Measurements from ENCODE around the gene CCDC38. TPM values are rescaled to one million over a fixed set of nuclear protein-coding genes. Genes with fewer than 3 reads are reported as not detected.
A peak's percentile ranks its signal among the peaks of the same experiment; 100 is the strongest.

Gene CCDC38
- total and polyA plus RNA-seq, 4 donors, result 0.46 to 1.4 (median 0.93) TPM

DNA sequence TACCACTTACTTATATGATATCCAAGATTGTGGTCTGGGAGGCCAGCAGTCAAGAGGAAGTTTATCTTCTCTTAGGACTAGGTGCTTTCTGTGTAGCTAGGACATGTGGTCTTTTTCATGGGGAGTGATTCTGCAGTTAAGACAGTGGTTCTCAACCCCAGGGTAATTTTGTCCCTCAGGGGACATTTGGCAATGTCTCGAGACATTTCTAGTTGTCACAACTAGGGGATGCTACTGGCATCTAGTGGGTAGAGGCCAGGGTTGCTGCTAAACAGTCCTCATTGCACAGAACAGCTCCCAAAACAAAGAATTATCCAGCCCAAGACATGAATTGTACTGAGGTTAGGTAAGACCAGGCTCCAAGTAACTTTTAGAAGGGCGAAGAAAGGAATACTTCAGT is 20.7 kb upstream of the CCDC38 start:
- Histone ChIP-seq H3K9ac (ENCODE audit: low read depth in 1 of 2, low read length in 2 of 2) (no peak overlapping the region), H3K9me3 (ENCODE audit: control insufficient read depth in 4 of 4, low read length in 3 of 4) (no peaks in the 10 kb centered on the region), H3K36me3 (ENCODE audit: control insufficient read depth in 4 of 4, insufficient read depth in 3 of 4, low read depth in 1 of 4, low read length in 3 of 4) (peaks cover 0 to 26% (median 15%) of the 10 kb centered on the region in 4 donors), H3K27ac (ENCODE audit: low read depth in 1 of 2, low read length in 2 of 2) (no peak overlapping the region), H3K4me3 (ENCODE audit: low read depth in 1 of 3, low read length in 3 of 3) (no peak overlapping the region), H3K27me3 (ENCODE audit: control insufficient read depth in 4 of 4, insufficient read depth in 4 of 4, low read length in 3 of 4) (no peaks in the 10 kb centered on the region), H3K4me1 (ENCODE audit: control insufficient read depth in 4 of 4, insufficient read depth in 4 of 4, low read length in 3 of 4) (peaks cover 8 to 26% (median 16%) of the 10 kb centered on the region in 4 donors)
- 85% methylated on average over 2 of the region's 2 CpGs for whole genome bisulfite sequencing
- TF ChIP-seq HNF4G (IDR thresholded peaks at IDR 0.05) (no peak), RAD21 (IDR thresholded peaks at IDR 0.05) (peak; percentile 42 to 52)
- no peak for DNase-seq (ENCODE audit: low spot score)

DNA sequence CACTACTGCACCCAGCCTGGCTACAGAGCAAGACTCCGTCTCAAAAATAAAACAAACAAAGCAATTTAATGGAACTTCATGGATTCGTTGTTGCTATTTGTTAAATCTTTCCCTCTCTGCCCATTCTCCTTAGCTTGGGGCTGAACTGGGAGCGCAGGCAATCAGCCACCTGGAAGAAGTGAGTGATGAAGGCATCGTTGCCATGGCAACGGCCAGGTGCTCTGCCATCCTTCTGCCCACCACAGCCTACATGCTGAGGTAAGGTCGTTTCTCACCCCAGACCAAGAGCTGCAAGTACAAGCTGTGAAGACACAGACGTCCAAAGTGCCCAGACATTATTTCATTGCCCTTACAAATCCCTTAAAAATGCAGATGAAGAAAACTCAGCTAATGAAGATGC is 19.8 kb upstream of the CCDC38 start:
- no peak overlapping the region for H3K9ac ChIP-seq (ENCODE audit: low read depth in 1 of 2, low read length in 2 of 2)
- peaks cover 0 to 26% (median 11%) of the 10 kb centered on the region in 4 donors for H3K36me3 ChIP-seq (ENCODE audit: control insufficient read depth in 4 of 4, insufficient read depth in 3 of 4, low read depth in 1 of 4, low read length in 3 of 4)
- no peaks in the 10 kb centered on the region for H3K27me3 ChIP-seq (ENCODE audit: control insufficient read depth in 4 of 4, insufficient read depth in 4 of 4, low read length in 3 of 4)
- no peak overlapping the region for H3K27ac ChIP-seq (ENCODE audit: low read depth in 1 of 2, low read length in 2 of 2)
- H3K4me1 ChIP-seq (ENCODE audit: control insufficient read depth in 4 of 4, insufficient read depth in 4 of 4, low read length in 3 of 4), result peaks cover 8 to 24% (median 16%) of the 10 kb centered on the region in 4 donors
- TF ChIP-seq RXRA (IDR thresholded peaks at IDR 0.05) (no peak), FOXA1 (IDR thresholded peaks at IDR 0.05) (no peak), TAF1 (conservative IDR thresholded peaks at IDR 0.05) (no peak), YY1 (IDR thresholded peaks at IDR 0.05) (no peak), HNF4G (IDR thresholded peaks at IDR 0.05) (no peak), RAD21 (IDR thresholded peaks at IDR 0.05) (no peak), HNF4A (conservative IDR thresholded peaks at IDR 0.05) (no peak), GABPA (IDR thresholded peaks at IDR 0.05 in 1 of 2, conservative IDR thresholded peaks at IDR 0.05 in 1 of 2) (no peak), EGR1 (IDR thresholded peaks at IDR 0.05; ENCODE audit: low read depth in 2 of 2) (no peak), JUND (IDR thresholded peaks at IDR 0.05) (no peak), FOXA2 (IDR thresholded peaks at IDR 0.05) (no peak), SP1 (IDR thresholded peaks at IDR 0.05) (no peak), NR2F2 (IDR thresholded peaks at IDR 0.05) (no peak)
- TF ChIP-seq, protein P1, sequence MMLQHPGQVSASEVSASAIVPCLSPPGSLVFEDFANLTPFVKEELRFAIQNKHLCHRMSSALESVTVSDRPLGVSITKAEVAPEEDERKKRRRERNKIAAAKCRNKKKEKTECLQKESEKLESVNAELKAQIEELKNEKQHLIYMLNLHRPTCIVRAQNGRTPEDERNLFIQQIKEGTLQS (IDR thresholded peaks at IDR 0.05), result no peak
- TF ChIP-seq, protein P2, sequence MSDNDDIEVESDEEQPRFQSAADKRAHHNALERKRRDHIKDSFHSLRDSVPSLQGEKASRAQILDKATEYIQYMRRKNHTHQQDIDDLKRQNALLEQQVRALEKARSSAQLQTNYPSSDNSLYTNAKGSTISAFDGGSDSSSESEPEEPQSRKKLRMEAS (IDR thresholded peaks at IDR 0.05), result no peak
- TF ChIP-seq, protein P3, sequence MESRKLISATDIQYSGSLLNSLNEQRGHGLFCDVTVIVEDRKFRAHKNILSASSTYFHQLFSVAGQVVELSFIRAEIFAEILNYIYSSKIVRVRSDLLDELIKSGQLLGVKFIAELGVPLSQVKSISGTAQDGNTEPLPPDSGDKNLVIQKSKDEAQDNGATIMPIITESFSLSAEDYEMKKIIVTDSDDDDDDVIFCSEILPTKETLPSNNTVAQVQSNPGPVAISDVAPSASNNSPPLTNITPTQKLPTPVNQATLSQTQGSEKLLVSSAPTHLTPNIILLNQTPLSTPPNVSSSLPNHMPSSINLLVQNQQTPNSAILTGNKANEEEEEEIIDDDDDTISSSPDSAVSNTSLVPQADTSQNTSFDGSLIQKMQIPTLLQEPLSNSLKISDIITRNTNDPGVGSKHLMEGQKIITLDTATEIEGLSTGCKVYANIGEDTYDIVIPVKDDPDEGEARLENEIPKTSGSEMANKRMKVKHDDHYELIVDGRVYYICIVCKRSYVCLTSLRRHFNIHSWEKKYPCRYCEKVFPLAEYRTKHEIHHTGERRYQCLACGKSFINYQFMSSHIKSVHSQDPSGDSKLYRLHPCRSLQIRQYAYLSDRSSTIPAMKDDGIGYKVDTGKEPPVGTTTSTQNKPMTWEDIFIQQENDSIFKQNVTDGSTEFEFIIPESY (IDR thresholded peaks at IDR 0.05), result no peak
- TF ChIP-seq, protein P4, sequence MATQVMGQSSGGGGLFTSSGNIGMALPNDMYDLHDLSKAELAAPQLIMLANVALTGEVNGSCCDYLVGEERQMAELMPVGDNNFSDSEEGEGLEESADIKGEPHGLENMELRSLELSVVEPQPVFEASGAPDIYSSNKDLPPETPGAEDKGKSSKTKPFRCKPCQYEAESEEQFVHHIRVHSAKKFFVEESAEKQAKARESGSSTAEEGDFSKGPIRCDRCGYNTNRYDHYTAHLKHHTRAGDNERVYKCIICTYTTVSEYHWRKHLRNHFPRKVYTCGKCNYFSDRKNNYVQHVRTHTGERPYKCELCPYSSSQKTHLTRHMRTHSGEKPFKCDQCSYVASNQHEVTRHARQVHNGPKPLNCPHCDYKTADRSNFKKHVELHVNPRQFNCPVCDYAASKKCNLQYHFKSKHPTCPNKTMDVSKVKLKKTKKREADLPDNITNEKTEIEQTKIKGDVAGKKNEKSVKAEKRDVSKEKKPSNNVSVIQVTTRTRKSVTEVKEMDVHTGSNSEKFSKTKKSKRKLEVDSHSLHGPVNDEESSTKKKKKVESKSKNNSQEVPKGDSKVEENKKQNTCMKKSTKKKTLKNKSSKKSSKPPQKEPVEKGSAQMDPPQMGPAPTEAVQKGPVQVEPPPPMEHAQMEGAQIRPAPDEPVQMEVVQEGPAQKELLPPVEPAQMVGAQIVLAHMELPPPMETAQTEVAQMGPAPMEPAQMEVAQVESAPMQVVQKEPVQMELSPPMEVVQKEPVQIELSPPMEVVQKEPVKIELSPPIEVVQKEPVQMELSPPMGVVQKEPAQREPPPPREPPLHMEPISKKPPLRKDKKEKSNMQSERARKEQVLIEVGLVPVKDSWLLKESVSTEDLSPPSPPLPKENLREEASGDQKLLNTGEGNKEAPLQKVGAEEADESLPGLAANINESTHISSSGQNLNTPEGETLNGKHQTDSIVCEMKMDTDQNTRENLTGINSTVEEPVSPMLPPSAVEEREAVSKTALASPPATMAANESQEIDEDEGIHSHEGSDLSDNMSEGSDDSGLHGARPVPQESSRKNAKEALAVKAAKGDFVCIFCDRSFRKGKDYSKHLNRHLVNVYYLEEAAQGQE (IDR thresholded peaks at IDR 0.05), result no peak
- TF ChIP-seq, protein P5, sequence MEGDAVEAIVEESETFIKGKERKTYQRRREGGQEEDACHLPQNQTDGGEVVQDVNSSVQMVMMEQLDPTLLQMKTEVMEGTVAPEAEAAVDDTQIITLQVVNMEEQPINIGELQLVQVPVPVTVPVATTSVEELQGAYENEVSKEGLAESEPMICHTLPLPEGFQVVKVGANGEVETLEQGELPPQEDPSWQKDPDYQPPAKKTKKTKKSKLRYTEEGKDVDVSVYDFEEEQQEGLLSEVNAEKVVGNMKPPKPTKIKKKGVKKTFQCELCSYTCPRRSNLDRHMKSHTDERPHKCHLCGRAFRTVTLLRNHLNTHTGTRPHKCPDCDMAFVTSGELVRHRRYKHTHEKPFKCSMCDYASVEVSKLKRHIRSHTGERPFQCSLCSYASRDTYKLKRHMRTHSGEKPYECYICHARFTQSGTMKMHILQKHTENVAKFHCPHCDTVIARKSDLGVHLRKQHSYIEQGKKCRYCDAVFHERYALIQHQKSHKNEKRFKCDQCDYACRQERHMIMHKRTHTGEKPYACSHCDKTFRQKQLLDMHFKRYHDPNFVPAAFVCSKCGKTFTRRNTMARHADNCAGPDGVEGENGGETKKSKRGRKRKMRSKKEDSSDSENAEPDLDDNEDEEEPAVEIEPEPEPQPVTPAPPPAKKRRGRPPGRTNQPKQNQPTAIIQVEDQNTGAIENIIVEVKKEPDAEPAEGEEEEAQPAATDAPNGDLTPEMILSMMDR (IDR thresholded peaks at IDR 0.05; ENCODE audit: low read depth, low read length, missing input control), result no peak
- H3K9me3 ChIP-seq (ENCODE audit: control insufficient read depth in 4 of 4, low read length in 3 of 4), result no peaks in the 10 kb centered on the region
- DNase-seq (ENCODE audit: low spot score), result no peak
- 83% methylated on average over 7 of the region's 7 CpGs for WGBS
- H3K4me3 ChIP-seq (ENCODE audit: low read depth in 1 of 3, low read length in 3 of 3), result no peak overlapping the region
